GM19043 (cell line): ENCODE results near the gene FKBP1A.
A peak's percentile ranks its signal among the peaks of the same experiment; 100 is the strongest.

Source experiments
- ATAC-seq: cut with Tn5 transposase; IDR thresholded peaks from one replicate; pipeline ENCODE4 v1.9.1; 2021; ENCODE audit warnings: low read depth; ENCODE audit not compliant: unreplicated experiment

The FKBP1A gene

GRCh38 chr20:1335961-1336698 is 56.7 kb downstream of the FKBP1A start:
- ATAC-seq: no peak

DNA sequence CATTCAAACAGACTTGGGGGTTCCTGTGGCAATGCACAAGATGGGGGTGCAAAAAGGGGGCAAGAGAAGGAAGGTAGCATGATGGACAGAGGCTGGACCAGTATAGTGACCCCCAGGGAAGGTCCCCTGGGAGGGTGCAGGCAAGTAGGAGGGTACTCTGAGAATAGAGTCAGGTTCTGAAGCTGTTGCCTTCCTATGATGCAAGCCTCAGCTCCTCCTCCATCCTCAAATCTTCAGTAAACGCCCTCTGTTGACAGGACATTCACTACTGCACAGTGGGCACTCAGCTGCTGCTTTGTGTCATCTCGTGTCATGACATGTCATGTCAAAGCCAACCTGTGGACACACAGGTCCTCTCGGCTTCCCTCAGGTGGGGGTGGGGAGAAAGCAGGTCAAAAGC is 58.1 kb downstream of the FKBP1A start:
- ATAC-seq: no peak

- ATAC-seq: no peak
Observed at GRCh38 chr20:1334370-1334731, 58.5 kb downstream of the FKBP1A start.

GRCh38 chr20:1333462-1334369 is 59.1 kb downstream of the FKBP1A start:
- no peak for ATAC-seq

GRCh38 chr20:1332749-1333300 is 60.0 kb downstream of the FKBP1A start:
- ATAC-seq: no peak

- ATAC-seq: no peak
Observed at GRCh38 chr20:1331801-1332453, 60.9 kb downstream of the FKBP1A start.

GRCh38 chr20:1331101-1331500 is 61.8 kb downstream of the FKBP1A start:
- no peak for ATAC-seq

DNA sequence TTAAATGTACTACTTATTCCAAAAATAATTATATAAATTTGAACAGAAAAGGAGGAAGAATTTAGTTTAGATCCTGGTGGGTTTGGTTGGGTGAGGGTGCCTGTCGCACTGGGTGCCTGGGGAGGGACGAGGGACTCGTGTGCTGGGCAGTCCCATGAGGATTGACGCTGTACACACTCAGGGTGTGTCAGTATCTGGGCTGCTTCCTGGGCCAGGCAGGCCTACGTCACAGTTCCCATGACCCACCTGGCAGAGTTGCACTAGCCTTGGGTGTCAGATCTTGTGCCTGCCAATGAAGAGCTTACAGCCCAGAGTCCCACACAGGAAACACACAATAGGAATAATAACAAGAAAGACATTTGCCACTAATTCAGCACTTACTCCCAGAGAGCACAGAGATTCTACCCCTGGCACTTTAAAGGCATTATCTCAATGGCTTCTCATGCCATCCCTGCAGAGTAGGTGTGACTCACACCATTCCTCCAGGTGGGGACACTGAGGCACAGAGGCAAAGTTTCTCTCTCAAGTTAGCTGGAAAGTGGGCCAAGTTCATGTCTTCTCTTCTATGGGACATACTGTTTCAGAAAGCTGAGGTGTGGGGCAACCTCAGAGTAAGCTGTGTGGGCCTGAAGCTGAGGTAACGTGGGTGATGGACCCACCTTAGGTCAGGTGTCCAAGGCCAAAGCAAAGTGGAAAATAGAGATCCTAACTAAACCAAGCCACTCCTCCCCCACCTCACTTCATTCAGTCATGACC is 62.6 kb downstream of the FKBP1A start:
- peak; percentile 42 for ATAC-seq

DNA sequence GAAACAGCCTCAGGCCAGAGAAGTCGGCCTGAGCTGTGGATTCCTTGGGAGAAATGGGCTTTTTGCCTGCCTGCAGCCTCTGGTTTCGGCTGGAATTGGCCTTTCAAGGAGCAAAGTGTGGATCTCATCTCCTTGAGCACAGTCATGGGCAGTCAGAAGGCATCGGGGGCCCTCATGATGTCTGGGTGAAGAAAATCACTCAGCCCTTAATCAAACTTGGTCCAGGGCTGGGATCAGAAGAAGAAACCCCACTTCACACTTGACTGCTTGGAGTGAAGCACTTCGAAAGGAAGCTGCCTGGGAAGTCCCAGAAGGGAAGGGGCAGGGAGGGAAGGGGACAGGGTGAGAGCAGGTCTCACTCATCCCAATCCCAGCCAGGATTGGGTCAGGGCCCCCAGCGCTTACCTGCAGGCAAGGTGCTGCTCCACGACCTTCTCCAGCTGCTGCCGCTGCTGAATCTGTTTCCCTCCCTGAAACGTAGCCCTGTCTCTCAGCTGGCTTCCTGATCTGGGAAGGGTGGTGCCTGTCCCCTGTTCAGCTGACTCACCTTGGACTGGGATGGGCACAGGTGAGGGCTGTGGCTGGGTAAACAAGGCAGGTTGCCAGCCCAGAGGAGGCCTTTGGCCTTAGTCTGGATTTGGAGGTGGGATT is 64.0 kb downstream of the FKBP1A start, which contains the start of gene SDCBP2:
Gene SDCBP2 (minus strand): TSS at position 460 of the 651 bp plus-strand sequence. CDS start 8,723 bp downstream, outside the sequence.
- ATAC-seq: no peak

GRCh38 chr20:1327827-1328679 is 64.8 kb downstream of the FKBP1A start:
- ATAC-seq: no peak

- no peak for ATAC-seq
Observed at GRCh38 chr20:1327241-1327653, 65.6 kb downstream of the FKBP1A start.

- ATAC-seq: no peak
Observed at GRCh38 chr20:1326031-1326930, 66.6 kb downstream of the FKBP1A start.

DNA sequence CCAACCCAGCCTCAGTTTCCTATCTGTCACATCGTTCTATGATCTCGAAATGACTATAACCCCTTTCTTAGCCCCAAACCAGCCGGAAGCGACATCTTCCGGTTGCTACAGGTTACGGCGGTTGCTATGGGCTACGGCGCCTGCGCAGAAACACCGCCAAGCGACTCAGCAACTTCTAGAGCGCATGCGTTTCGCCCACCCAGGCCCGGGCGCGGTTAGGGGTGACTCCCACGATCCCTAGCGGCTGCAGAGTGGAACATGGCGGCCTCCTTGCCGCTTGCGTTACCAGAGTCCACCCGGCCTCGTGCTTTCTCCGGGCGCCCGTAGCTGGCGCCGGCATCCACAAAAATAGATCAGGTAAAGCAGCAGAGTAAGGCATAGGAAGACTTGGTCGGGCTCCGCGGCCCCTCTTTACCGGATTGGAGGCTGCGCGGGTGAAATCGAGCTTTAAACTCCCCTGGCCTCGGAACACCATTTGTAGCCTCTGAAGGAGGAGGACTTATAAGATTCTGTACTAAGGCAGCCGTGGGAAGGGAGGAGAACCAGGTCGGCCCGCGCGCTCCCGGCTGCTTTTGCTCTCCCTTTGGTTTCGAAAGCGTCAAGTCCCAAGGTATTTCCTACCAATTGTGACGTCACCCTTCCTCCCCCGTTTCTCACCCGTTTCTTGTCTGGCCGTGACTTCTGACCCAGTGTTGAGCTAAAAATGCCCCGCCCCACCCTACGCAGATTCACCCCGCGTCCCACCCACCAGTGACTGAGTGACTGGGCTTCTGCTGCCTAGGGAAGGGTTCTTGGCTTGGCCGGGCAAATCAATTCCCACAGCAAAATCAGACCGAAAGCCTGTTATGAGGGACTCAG is 67.5 kb downstream of the FKBP1A start:
- peak; percentile 92 for ATAC-seq

GRCh38 chr20:1324598-1325172 is 68.2 kb downstream of the FKBP1A start:
- ATAC-seq: no peak

GRCh38 chr20:1323830-1324597 is 68.8 kb downstream of the FKBP1A start:
- ATAC-seq: no peak

DNA sequence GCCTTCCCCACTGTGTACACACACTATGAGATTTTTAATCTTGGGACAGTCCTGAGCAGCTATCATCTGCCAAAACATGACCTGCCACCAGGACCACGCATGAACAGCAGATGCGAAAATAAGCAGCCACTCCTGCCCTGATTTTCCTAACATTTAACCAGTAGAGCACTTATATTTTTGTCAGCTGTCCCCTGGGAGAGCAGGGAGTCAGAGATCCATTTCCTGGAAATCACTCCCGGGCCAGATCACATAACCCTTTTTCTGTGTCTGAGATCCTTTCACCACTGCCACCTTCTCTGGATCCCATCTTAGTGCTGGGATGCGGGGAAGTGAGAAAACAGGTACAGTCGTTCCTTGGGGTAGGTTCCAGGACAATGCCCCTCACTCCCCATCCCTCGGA is 69.6 kb downstream of the FKBP1A start:
- no peak for ATAC-seq
